HG02798 (cell line): ENCODE results near the gene GABRG2.

Experiments
- ATAC-seq: cut with Tn5 transposase; IDR thresholded peaks from one replicate; pipeline ENCODE4 v1.9.1; 2021; ENCODE audit warnings: mild to moderate bottlenecking; ENCODE audit not compliant: unreplicated experiment, poor library complexity

Gene GABRG2

DNA sequence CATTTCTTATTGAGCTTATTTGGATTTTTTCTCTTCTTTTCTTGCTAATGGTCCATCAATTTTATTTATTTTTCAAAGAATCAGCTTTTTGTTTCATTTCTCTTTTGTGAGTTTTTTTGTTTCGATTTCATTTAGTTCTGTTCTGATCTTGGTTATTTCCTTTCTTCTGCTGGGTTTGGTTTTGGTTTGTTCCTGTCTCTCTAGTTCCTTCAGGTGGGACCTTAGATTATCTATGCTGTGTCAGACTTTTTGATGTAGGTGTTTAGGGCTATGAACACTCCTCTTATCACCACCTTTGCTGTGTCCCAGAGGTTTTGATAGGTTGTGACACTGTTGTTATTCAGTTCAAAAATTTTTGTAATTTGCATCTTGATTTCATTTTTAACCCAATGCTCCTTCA, 119.8 kb downstream of the GABRG2 start:
- ATAC-seq: no peak

DNA sequence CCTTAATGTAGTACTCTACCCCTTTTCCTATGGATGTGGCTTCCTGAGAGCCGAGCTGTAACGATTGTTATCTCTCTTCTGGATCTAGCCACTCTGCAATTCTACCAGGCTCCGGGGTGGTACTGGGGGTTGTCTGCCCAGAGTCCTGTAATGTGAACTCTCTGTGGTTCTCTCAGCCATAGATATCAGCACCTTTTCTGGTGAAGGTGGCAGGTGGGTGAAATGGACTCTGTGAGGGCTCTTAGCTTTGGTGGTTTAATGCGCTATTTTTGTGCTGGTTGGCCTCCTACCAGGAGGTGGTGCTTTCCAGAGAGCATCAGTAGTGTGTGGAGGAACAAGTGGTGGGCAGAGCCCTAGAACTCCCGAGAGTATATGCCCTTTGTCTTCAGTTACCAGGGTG, 122.1 kb downstream of the GABRG2 start:
- no peak for ATAC-seq

DNA sequence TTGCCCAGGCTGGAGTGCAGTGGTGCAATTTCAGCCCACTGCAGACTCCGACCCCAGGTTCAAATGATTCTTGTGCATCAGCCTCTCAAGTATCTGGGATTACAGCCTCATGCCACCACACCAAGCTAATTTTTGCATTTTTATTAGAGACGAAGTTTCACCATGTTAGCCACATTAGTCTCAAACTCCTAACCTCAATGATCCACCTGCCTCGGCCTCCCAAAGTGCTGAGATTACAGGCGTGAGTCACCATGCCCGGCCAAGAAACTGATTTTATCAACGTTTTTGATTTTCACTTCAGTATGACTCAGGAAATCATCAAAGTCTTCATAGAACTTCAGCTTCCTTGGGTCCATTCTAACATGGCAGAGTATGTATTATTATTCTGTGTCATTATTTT, 125.4 kb downstream of the GABRG2 start:
- no peak for ATAC-seq

DNA sequence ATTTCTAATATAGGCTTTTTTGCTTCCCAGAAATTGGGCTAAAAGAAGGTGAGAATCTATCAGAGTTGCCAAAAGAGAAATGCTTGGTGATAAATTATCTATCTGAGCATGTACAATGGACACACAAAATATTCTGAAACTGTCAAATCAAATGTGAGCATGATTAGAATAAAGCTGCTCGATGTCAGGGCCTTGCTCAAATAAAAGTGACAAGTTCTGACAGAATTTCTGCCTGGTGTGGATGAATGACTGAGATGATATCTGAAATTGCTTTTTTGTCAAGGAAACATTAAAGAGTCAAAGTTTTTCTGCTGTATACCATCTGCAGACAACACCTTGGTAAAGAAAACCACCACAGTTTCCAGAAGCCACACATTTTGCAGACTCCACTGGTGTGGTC, 128.8 kb downstream of the GABRG2 start:
- ATAC-seq: no peak

DNA sequence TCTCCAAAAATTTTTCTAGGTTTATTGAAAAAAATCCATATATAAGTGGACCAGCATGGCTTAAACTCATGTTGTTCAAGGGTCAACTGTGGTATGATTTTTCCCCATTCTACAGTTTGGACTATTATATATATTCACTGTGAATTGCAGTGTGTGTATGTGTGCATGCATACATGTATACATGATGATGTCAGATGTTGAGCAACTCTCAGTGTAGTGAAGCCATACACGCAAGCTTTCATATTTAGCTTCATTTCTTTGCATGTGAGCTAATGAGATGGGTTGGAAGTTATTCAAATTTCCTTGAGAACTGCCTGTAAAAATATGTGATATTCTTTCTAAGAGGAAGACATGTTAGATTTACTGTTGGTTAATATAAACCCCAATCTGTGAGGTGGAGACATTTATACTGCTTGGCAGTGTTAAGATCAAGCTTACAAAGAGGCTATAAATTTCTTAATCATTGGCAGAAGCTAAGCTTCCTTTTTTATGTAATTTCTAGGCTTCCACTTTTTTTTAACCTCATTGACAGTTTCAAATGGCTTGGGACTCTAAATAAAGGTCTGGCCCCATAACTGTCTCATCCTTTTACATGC, 134.8 kb downstream of the GABRG2 start:
- no peak for ATAC-seq
